Mesenchymal stem cell (in vitro differentiated cells and primary cell): ENCODE data around the gene SPON2.
A peak's percentile ranks its signal among the peaks of the same experiment; 100 is the strongest.

Experiments
- DNase-seq: peaks from one replicate; pipeline ENCODE4 v3.0.0-alpha.2; 2013
- H2AFZ ChIP-seq: one replicate; pipeline ENCODE4 v1.6.1; 2013; ENCODE audit warnings: low read depth, mild to moderate bottlenecking, control low read depth, inconsistent platforms, low read length, moderate library complexity
- H2AK5ac ChIP-seq: 2 replicates; pipeline ENCODE4 v1.6.1; 2013; ENCODE audit warnings: low read length, moderate library complexity, mild to moderate bottlenecking, inconsistent platforms; ENCODE audit not compliant: severe bottlenecking
- H2BK120ac ChIP-seq: one replicate; pipeline ENCODE4 v1.6.1; 2013; ENCODE audit warnings: low read depth, mild to moderate bottlenecking, inconsistent platforms, low read length, moderate library complexity
- H2BK12ac ChIP-seq, 2 experiments: one replicate each; pipeline ENCODE4 v1.6.1; 2013; ENCODE audit warnings: inconsistent platforms in 2 of 2, low read length in 2 of 2, mild to moderate bottlenecking in 2 of 2, moderate library complexity in 2 of 2, control low read depth in 1 of 2
- H2BK15ac ChIP-seq: one replicate; pipeline ENCODE4 v1.6.1; 2013; ENCODE audit warnings: mild to moderate bottlenecking, low read depth, inconsistent platforms; ENCODE audit not compliant: poor library complexity, severe bottlenecking
- H2BK5ac ChIP-seq: 2 replicates; pipeline ENCODE4 v1.6.1; 2013; ENCODE audit warnings: low read depth, mild to moderate bottlenecking, low read length, control low read depth, inconsistent platforms; ENCODE audit not compliant: poor library complexity, severe bottlenecking
- H3K14ac ChIP-seq, 2 experiments: one replicate each; pipeline ENCODE4 v1.6.1; 2013; ENCODE audit warnings: inconsistent platforms in 2 of 2, low read length in 2 of 2, control low read depth in 1 of 2, mild to moderate bottlenecking in 1 of 2, moderate library complexity in 1 of 2
- H3K18ac ChIP-seq, 2 experiments: one replicate each; pipeline ENCODE4 v1.6.1; 2013; ENCODE audit warnings: inconsistent platforms in 2 of 2, low read length in 2 of 2, control low read depth in 1 of 2, low read depth in 1 of 2, mild to moderate bottlenecking in 1 of 2
- H3K23ac ChIP-seq, 2 experiments: one replicate each; pipeline ENCODE4 v1.6.1; 2013; ENCODE audit warnings: inconsistent platforms in 2 of 2, low read length in 2 of 2, mild to moderate bottlenecking in 2 of 2, moderate library complexity in 2 of 2, control low read depth in 1 of 2
- H3K27ac ChIP-seq: 2 replicates; pipeline ENCODE4 v1.5.1; 2013; ENCODE audit warnings: mild to moderate bottlenecking, moderate library complexity, low read length, control low read depth, inconsistent platforms; ENCODE audit not compliant: poor library complexity, severe bottlenecking
- H3K27me3 ChIP-seq, 2 experiments: 2 replicates each; pipeline versions ENCODE4 v1.6.1 to v1.7.0; 2013; ENCODE audit warnings: low read length in 2 of 2, mild to moderate bottlenecking in 2 of 2, moderate library complexity in 2 of 2, control low read depth in 1 of 2, inconsistent platforms in 1 of 2; ENCODE audit not compliant: control insufficient read depth in 1 of 2, insufficient read depth in 1 of 2
- H3K36me3 ChIP-seq, 2 experiments: 2 replicates each; pipeline versions ENCODE4 v1.6.1 to v1.7.0; 2013; ENCODE audit warnings: low read length in 2 of 2, control low read depth in 1 of 2, inconsistent platforms in 1 of 2, low read depth in 1 of 2, mild to moderate bottlenecking in 1 of 2; ENCODE audit not compliant: insufficient read depth in 2 of 2, control insufficient read depth in 1 of 2
- H3K4ac ChIP-seq, 2 experiments: one replicate each; pipeline ENCODE4 v1.6.1; 2013; ENCODE audit warnings: inconsistent platforms in 2 of 2, low read length in 2 of 2, mild to moderate bottlenecking in 2 of 2, moderate library complexity in 2 of 2, control low read depth in 1 of 2, low read depth in 1 of 2
- H3K4me1 ChIP-seq: 2 replicates; pipeline ENCODE4 v1.6.1; 2013; ENCODE audit warnings: low read depth, low read length, control low read depth; ENCODE audit not compliant: control insufficient read depth, insufficient read depth
- H3K4me2 ChIP-seq: 2 replicates; pipeline ENCODE4 v1.6.1; 2013; ENCODE audit warnings: low read length, mild to moderate bottlenecking, inconsistent platforms; ENCODE audit not compliant: poor library complexity, severe bottlenecking
- H3K4me3 ChIP-seq, 2 experiments: 2 replicates each; pipeline versions ENCODE4 v1.5.1 to v1.7.0; 2013; ENCODE audit warnings: low read length in 2 of 2, mild to moderate bottlenecking in 2 of 2, control low read depth in 1 of 2, low read depth in 1 of 2; ENCODE audit not compliant: insufficient read depth in 1 of 2
- H3K79me1 ChIP-seq: replicated peaks from 2 replicates; pipeline ENCODE4 v1.6.1; 2013; ENCODE audit warnings: mild to moderate bottlenecking, control low read depth, low read length, inconsistent platforms; ENCODE audit not compliant: poor library complexity, severe bottlenecking
- H3K9ac ChIP-seq: 2 replicates; pipeline ENCODE4 v1.7.0; 2013; ENCODE audit warnings: mild to moderate bottlenecking, low read length, moderate library complexity
- H3K9me3 ChIP-seq: 2 replicates; pipeline ENCODE4 v1.7.0; 2013; ENCODE audit warnings: mild to moderate bottlenecking, low read length; ENCODE audit not compliant: control insufficient read depth
- H4K8ac ChIP-seq: one replicate; pipeline ENCODE4 v1.6.1; 2013; ENCODE audit warnings: inconsistent platforms, mild to moderate bottlenecking, low read length, moderate library complexity
- H4K91ac ChIP-seq: one replicate; pipeline ENCODE4 v1.6.1; 2013; ENCODE audit warnings: mild to moderate bottlenecking, low read length, inconsistent platforms
- WGBS: methylation state at CpG from one replicate; pipeline ENCODE4 v1.1.7; 2013; ENCODE audit warnings: mixed read lengths; 5-methylcytosine and 5-hydroxymethylcytosine counted together

The SPON2 gene

DNA sequence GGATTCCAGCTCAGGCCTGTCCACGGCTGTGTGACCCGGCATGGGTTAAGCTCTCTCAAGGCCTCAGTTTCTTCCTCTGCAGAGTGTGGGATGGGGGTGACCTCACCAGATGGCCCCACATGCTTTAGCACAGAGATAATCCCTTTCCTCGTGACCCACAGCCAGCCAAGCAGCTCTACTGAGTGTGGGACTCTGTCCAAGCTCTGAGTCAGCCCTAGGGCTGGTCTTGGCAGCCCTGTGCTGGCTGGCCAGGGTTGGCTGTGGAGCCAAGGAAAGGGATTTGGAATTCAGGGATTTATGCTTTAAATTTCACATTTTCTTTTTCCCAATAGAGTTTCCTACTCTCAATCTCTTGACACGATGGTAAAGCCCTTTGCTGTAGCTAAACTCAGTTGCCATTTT, 19.7 kb upstream of the SPON2 start:
- Histone ChIP-seq H3K4me3 (peak overlapping the region in 1 of 2 experiments; percentile 52), H2BK12ac (peak overlapping the region; percentile 100), H2AK5ac (peak overlapping the region; percentile 91), H3K4me2 (no peak overlapping the region), H3K9ac (peak overlapping the region; percentile 86), H3K4me1 (peaks cover 45% of the 10 kb centered on the region), H3K4ac (peak overlapping the region; percentile 92 to 97), H2BK15ac (no peak overlapping the region), H3K27me3 (no peaks in the 10 kb centered on the region), H2AFZ (no peak overlapping the region), H3K23ac (peak overlapping the region in 1 of 2 experiments; percentile 46), H4K8ac (peak overlapping the region; percentile 90), H3K36me3 (peaks cover 10 to 21% of the 10 kb centered on the region in 2 experiments), H3K14ac (no peak overlapping the region), H2BK5ac (peak overlapping the region; percentile 87), H4K91ac (peak overlapping the region; percentile 100), H3K9me3 (no peaks in the 10 kb centered on the region), H3K18ac (peak overlapping the region; percentile 98), H2BK120ac (peak overlapping the region; percentile 96), H3K79me1 (no peaks in the 10 kb centered on the region), H3K27ac (peak overlapping the region; percentile 95)
- 7% methylated on average over 4 of the region's 4 CpGs for WGBS
- peak; percentile 98 for DNase-seq

DNA sequence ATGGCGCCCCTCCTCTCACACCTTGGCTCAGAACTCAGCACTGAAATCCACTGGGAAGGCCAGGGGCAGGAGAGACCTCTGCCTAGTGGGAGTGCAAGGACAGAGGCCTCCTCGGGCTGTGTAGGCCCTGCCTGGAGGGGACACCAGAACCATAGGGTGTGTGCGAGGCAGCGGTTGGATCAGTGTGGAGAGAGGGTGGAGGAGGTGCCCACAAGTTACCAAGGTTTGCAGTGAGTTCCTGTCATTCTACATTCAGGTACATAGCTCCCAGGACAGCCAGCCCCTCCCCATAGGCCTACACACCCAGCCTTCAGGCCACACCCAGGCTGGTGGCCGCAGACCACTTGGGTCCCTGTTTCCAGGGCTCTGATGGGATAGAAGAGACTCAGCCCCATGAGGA, 19.2 kb upstream of the SPON2 start:
- peak overlapping the region in 1 of 2 experiments; percentile 77 for H3K23ac ChIP-seq
- H2BK120ac ChIP-seq, result peak overlapping the region; percentile 96
- peak overlapping the region; percentile 100 for H4K91ac ChIP-seq
- H3K9ac ChIP-seq, result peak overlapping the region; percentile 86
- no peak overlapping the region for H2AFZ ChIP-seq
- H3K79me1 ChIP-seq, result no peaks in the 10 kb centered on the region
- H3K18ac ChIP-seq, result peak overlapping the region; percentile 98
- H3K14ac ChIP-seq, result peak overlapping the region in 1 of 2 experiments; percentile 90
- no peak for DNase-seq
- peak overlapping the region in 1 of 2 experiments; percentile 11 for H3K4me3 ChIP-seq
- peak overlapping the region; percentile 91 to 92 for H3K4ac ChIP-seq
- no peaks in the 10 kb centered on the region for H3K27me3 ChIP-seq
- H3K27ac ChIP-seq, result peak overlapping the region; percentile 91
- peak overlapping the region; percentile 91 for H2AK5ac ChIP-seq
- H3K4me2 ChIP-seq, result no peak overlapping the region
- H4K8ac ChIP-seq, result peak overlapping the region; percentile 90
- peak overlapping the region; percentile 87 for H2BK5ac ChIP-seq
- peaks cover 9 to 16% of the 10 kb centered on the region in 2 experiments for H3K36me3 ChIP-seq
- H3K9me3 ChIP-seq, result no peaks in the 10 kb centered on the region
- WGBS, result 71% methylated on average over 3 of the region's 5 CpGs
- H2BK12ac ChIP-seq, result peak overlapping the region; percentile 100
- peak overlapping the region; percentile 39 for H2BK15ac ChIP-seq
- H3K4me1 ChIP-seq, result peaks cover 45% of the 10 kb centered on the region

DNA sequence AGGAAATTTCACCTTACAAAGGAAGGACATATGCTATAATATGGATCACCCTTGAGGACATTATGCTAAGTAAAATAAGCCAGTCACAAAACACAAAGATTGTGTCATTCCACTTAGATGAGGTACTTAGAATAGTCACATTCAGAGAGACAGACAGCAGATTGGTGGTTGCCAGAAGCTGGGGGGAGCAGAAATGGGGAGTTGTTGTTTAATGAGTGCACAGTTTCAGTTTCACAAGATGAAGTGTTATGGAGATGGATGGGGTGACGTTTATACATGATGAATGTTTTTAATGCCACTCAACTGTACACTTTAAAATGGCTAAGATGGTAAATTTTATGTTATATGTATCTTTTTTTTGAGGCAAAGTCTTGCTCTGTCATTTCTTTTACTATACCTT, 14.8 kb upstream of the SPON2 start:
- Histone ChIP-seq H2BK12ac (no peak overlapping the region), H2BK5ac (no peak overlapping the region), H3K4me1 (peaks cover 8% of the 10 kb centered on the region), H3K18ac (no peak overlapping the region), H3K14ac (no peak overlapping the region), H3K79me1 (no peaks in the 10 kb centered on the region), H2AK5ac (no peak overlapping the region), H3K23ac (no peak overlapping the region), H3K9ac (no peak overlapping the region), H4K8ac (no peak overlapping the region), H2BK15ac (no peak overlapping the region), H3K36me3 (peaks cover 0 to 6% of the 10 kb centered on the region in 2 experiments), H3K27ac (no peak overlapping the region), H3K4me2 (no peak overlapping the region), H4K91ac (no peak overlapping the region), H2AFZ (no peak overlapping the region), H3K27me3 (no peaks in the 10 kb centered on the region), H2BK120ac (no peak overlapping the region), H3K4ac (no peak overlapping the region), H3K4me3 (no peak overlapping the region), H3K9me3 (no peaks in the 10 kb centered on the region)
- peak; percentile 83 for DNase-seq
- no CpG with 5 or more reads among the region's 1 CpG for WGBS

DNA sequence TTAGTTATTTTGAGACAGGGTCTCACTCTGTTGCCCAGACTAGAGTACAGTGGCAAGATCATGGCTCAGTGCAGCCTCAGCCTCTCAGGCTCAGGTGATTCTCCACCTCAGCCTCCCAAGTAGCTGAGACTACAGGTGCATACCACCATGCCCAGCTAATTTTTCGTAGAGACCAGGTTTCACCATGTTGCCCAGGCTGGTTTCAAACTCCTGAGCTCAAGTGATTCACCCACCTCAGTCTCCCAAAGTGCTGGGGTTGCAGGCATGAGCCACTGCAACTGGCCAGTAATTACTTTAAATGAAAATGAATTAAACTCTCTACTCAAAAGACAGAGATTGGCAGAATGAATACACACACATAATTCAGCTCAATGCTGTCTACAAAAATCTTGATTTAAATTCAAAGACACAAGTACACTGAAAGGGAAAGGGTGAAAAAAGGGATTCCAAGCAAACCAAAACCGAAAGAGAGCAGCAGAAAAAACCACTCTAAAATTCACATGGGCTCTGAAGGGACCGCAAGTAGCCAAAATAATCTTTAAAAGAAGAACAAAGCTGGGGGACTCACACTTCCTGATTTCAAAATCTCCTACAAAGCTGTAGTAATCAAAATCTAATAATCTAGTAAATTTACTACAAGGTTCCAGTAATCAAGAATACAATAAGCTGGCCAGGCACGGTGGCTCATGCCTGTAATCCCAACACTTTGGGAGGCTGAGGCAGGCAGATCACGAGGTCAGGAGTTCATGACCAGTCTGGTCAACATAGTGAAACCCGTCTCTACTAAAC, 11.8 kb upstream of the SPON2 start:
- H3K4me2 ChIP-seq, result no peak overlapping the region
- no peak overlapping the region for H3K27ac ChIP-seq
- no peak overlapping the region for H4K8ac ChIP-seq
- peak overlapping the region in 1 of 2 experiments; percentile 67 for H3K4ac ChIP-seq
- peak overlapping the region in 1 of 2 experiments; percentile 89 for H2BK12ac ChIP-seq
- peak overlapping the region; percentile 61 for H2BK120ac ChIP-seq
- no peak overlapping the region for H2BK5ac ChIP-seq
- no peak overlapping the region for H2BK15ac ChIP-seq
- H2AK5ac ChIP-seq, result no peak overlapping the region
- peak overlapping the region; percentile 78 for H3K9ac ChIP-seq
- H3K27me3 ChIP-seq, result peaks cover 0 to 3% of the 10 kb centered on the region in 2 experiments
- H3K23ac ChIP-seq, result no peak overlapping the region
- 84% methylated on average over 6 of the region's 6 CpGs for WGBS
- peak overlapping the region in 1 of 2 experiments; percentile 54 for H3K4me3 ChIP-seq
- H3K36me3 ChIP-seq, result peaks cover 0 to 19% of the 10 kb centered on the region in 2 experiments
- no peak overlapping the region for H3K14ac ChIP-seq
- H2AFZ ChIP-seq, result no peak overlapping the region
- peak overlapping the region in 1 of 2 experiments; percentile 84 for H3K18ac ChIP-seq
- peaks cover 1% of the 10 kb centered on the region for H3K4me1 ChIP-seq
- H3K9me3 ChIP-seq, result peaks cover 23% of the 10 kb centered on the region
- no peaks in the 10 kb centered on the region for H3K79me1 ChIP-seq
- no peak for DNase-seq
- H4K91ac ChIP-seq, result no peak overlapping the region
